H1 (cell line): ENCODE measurements around the gene MSN. TPM values are rescaled to one million over a fixed set of nuclear protein-coding genes. Genes with fewer than 3 reads are reported as not detected.

Experiments
- CTCF ChIA-PET: fragments of 300-600 bp; sonication (Branson Sonifier 250); formaldehyde crosslinking; loops from one replicate; lab custom pipeline; 2021; ENCODE audit not compliant: partially characterized antibody; lab: Charles Lee
- POLR2A ChIA-PET: fragments of 300-600 bp; sonication (Branson Sonifier 250); formaldehyde crosslinking; loops from one replicate; lab custom pipeline; 2021; ENCODE audit warnings: inconsistent platforms; ENCODE audit not compliant: partially characterized antibody; lab: Charles Lee
- DNase-seq, 2 experiments: peaks; one replicate each; pipeline versions ENCODE4 v3.0.0 to v3.0.0-alpha.2; 2010 to 2022; ENCODE audit warnings: low spot score in 2 of 2, low read depth in 1 of 2, mixed read lengths in 1 of 2
- FAIRE-seq: peaks from 2 replicates; lab custom pipeline; 2011; peaks lifted over from hg19 to GRCh38; lab: Jason Lieb, UNC
- H2AFZ ChIP-seq: 2 replicates; pipeline ENCODE4 v1.8.1; 2012; ENCODE audit warnings: low read length, inconsistent platforms
- H2AK5ac ChIP-seq: 2 replicates; pipeline ENCODE4 v1.6.1; 2013; ENCODE audit warnings: low read depth, low read length
- H2BK120ac ChIP-seq: replicated peaks from 2 replicates; pipeline ENCODE3; 2013; ENCODE audit warnings: low read depth, low read length, inconsistent platforms
- H2BK12ac ChIP-seq: 2 replicates; pipeline ENCODE4 v1.6.1; 2013; ENCODE audit warnings: low read depth, low read length
- H2BK15ac ChIP-seq: 2 replicates; pipeline ENCODE4 v1.6.1; 2013; ENCODE audit warnings: low read length
- H2BK20ac ChIP-seq: 2 replicates; pipeline ENCODE4 v1.6.1; 2013; ENCODE audit warnings: low read length
- H2BK5ac ChIP-seq: 2 replicates; pipeline ENCODE4 v1.6.1; 2013; ENCODE audit warnings: low read depth, low read length
- H3K14ac ChIP-seq: 2 replicates; pipeline ENCODE4 v1.6.1; 2013; ENCODE audit warnings: inconsistent platforms; ENCODE audit not compliant: insufficient read length
- H3K18ac ChIP-seq: 2 replicates; pipeline ENCODE4 v1.6.1; 2013; ENCODE audit warnings: low read length; ENCODE audit errors: extremely low read depth
- H3K23ac ChIP-seq: 2 replicates; pipeline ENCODE4 v1.6.1; 2013; ENCODE audit warnings: inconsistent platforms; ENCODE audit not compliant: insufficient read length
- H3K23me2 ChIP-seq: 2 replicates; pipeline ENCODE4 v1.6.1; 2013; ENCODE audit warnings: low read depth, low read length
- H3K27ac ChIP-seq: 2 replicates; pipeline ENCODE4 v1.6.1; 2011; ENCODE audit warnings: low read depth, low read length, inconsistent platforms
- H3K27me3 ChIP-seq, 4 experiments: replicated peaks in 1 of 4; 1 replicate in 1 of 4; 2 replicates in 3 of 4; pipeline versions ENCODE4 v1.6.1 to v1.8.1; 2011 to 2013; ENCODE audit warnings: low read length in 3 of 4, mild to moderate bottlenecking in 3 of 4, inconsistent platforms in 2 of 4, mixed read lengths in 2 of 4, moderate library complexity in 1 of 4; ENCODE audit not compliant: control insufficient read depth in 3 of 4, insufficient read depth in 3 of 4; ENCODE audit errors: extremely low read depth in 1 of 4
- H3K36me3 ChIP-seq, 4 experiments: 2 replicates each; pipeline versions ENCODE4 v1.6.1 to v1.8.1; 2011 to 2013; ENCODE audit warnings: mild to moderate bottlenecking in 4 of 4, low read length in 3 of 4, moderate library complexity in 2 of 4, control low read depth in 1 of 4, inconsistent platforms in 1 of 4; ENCODE audit not compliant: insufficient read depth in 4 of 4, control insufficient read depth in 2 of 4
- H3K4ac ChIP-seq: replicated peaks from 2 replicates; pipeline ENCODE3; 2013; ENCODE audit warnings: low read length, low read depth, mixed read lengths, inconsistent platforms; ENCODE audit not compliant: insufficient read length
- H3K4me1 ChIP-seq, 4 experiments: replicated peaks in 1 of 4; 1 replicate in 1 of 4; 2 replicates in 3 of 4; pipeline versions ENCODE4 v1.6.1 to v1.8.1; 2011 to 2013; ENCODE audit warnings: low read length in 3 of 4, inconsistent platforms in 2 of 4, mixed read lengths in 1 of 4; ENCODE audit not compliant: insufficient read depth in 4 of 4, control insufficient read depth in 3 of 4
- H3K4me2 ChIP-seq, 2 experiments: 2 replicates each; pipeline versions ENCODE4 v1.6.1 to v1.8.1; 2011 to 2013; ENCODE audit warnings: low read depth in 2 of 2, low read length in 2 of 2, control low read depth in 1 of 2, inconsistent platforms in 1 of 2, mild to moderate bottlenecking in 1 of 2; ENCODE audit not compliant: insufficient read depth in 1 of 2
- H3K4me3 ChIP-seq, 4 experiments: fragments of 200-600, 300-600 bp in 1 of 4; sonication (generic), shearing (Covaris generic), sonication (Bioruptor Twin) in 1 of 4; 2 replicates each; pipeline versions ENCODE4 v1.5.1 to v1.8.1; 2011 to 2016; ENCODE audit warnings: low read length in 4 of 4, low read depth in 3 of 4, control low read depth in 2 of 4, inconsistent platforms in 2 of 4, mild to moderate bottlenecking in 2 of 4, mixed read lengths in 1 of 4, moderate library complexity in 1 of 4; ENCODE audit not compliant: insufficient read depth in 2 of 4; ENCODE audit errors: extremely low read depth in 1 of 4
- H3K56ac ChIP-seq: replicated peaks from 2 replicates; pipeline ENCODE3; 2013; ENCODE audit warnings: low read depth, mild to moderate bottlenecking, mixed read lengths, low read length, inconsistent platforms; ENCODE audit not compliant: insufficient read length
- H3K79me1 ChIP-seq: 2 replicates; pipeline ENCODE4 v1.6.1; 2013; ENCODE audit warnings: low read depth, low read length, control low read depth
- H3K79me2 ChIP-seq, 2 experiments: 2 replicates each; pipeline versions ENCODE4 v1.6.1 to v1.8.1; 2012 to 2013; ENCODE audit warnings: low read length in 2 of 2, mild to moderate bottlenecking in 2 of 2, inconsistent platforms in 1 of 2; ENCODE audit not compliant: insufficient read depth in 2 of 2, control insufficient read depth in 1 of 2
- H3K9ac ChIP-seq, 4 experiments: replicated peaks in 1 of 4; 1 replicate in 1 of 4; 2 replicates in 3 of 4; pipeline versions ENCODE4 v1.6.1 to v1.8.1; 2011 to 2013; ENCODE audit warnings: low read depth in 3 of 4, low read length in 3 of 4, control low read depth in 2 of 4, mild to moderate bottlenecking in 2 of 4, moderate library complexity in 2 of 4, inconsistent platforms in 1 of 4; ENCODE audit errors: extremely low read depth in 1 of 4
- H3K9me3 ChIP-seq, 2 experiments: 2 replicates each; pipeline versions ENCODE4 v1.6.1 to v1.8.1; 2012 to 2013; ENCODE audit warnings: mild to moderate bottlenecking in 2 of 2, moderate library complexity in 2 of 2, control low read depth in 1 of 2, inconsistent platforms in 1 of 2, low read depth in 1 of 2, low read length in 1 of 2, mixed read lengths in 1 of 2; ENCODE audit not compliant: insufficient read depth in 2 of 2
- H4K20me1 ChIP-seq, 2 experiments: replicated peaks in 1 of 2; 2 replicates each; pipeline versions ENCODE3 to v1.8.1; 2011 to 2013; ENCODE audit warnings: inconsistent platforms in 2 of 2, low read length in 2 of 2, mild to moderate bottlenecking in 1 of 2; ENCODE audit not compliant: insufficient read depth in 2 of 2, control insufficient read depth in 1 of 2
- H4K5ac ChIP-seq: 2 replicates; pipeline ENCODE4 v1.6.1; 2013; ENCODE audit warnings: low read length, low read depth, mixed read lengths, inconsistent platforms; ENCODE audit not compliant: insufficient read length
- H4K8ac ChIP-seq: 2 replicates; pipeline ENCODE4 v1.8.0; 2013; ENCODE audit warnings: mild to moderate bottlenecking, moderate library complexity, low read length, inconsistent platforms; ENCODE audit not compliant: insufficient read depth; ENCODE audit errors: extremely low read depth
- H4K91ac ChIP-seq: replicated peaks from 2 replicates; pipeline ENCODE3; 2013; ENCODE audit warnings: low read length, mixed read lengths, inconsistent platforms; ENCODE audit not compliant: insufficient read length
- CBX5 ChIP-seq: fragments of 300-800, 300-1000 bp; sonication (generic); IDR thresholded peaks from 2 replicates; pipeline ENCODE4 v1.7.1; 2016; ENCODE audit warnings: antibody characterized with exemption, low read length, low read depth
- CBX8 ChIP-seq: fragments of 300-800, 300-1000 bp; sonication (generic); IDR thresholded peaks from 2 replicates; pipeline ENCODE4 v1.7.1; 2016; ENCODE audit warnings: low read depth, low read length, borderline replicate concordance
- CHD1 ChIP-seq: IDR thresholded peaks from 2 replicates; pipeline ENCODE4 v1.6.1; 2012; ENCODE audit warnings: low read depth, low read length, improper control_type of control experiment
- GABPA ChIP-seq: IDR thresholded peaks from 2 replicates; pipeline ENCODE4 v1.6.1; 2011; ENCODE audit warnings: mild to moderate bottlenecking, low read length, moderate library complexity, borderline replicate concordance; ENCODE audit not compliant: insufficient read depth
- HDAC2 ChIP-seq, 2 experiments: fragments of 300-600 bp in 1 of 2; sonication (generic) in 1 of 2; IDR thresholded peaks; 2 replicates each; pipeline ENCODE4 v1.6.1; 2011 to 2012; ENCODE audit warnings: low read depth in 2 of 2, low read length in 2 of 2, mild to moderate bottlenecking in 2 of 2, moderate library complexity in 2 of 2, borderline replicate concordance in 1 of 2, inconsistent platforms in 1 of 2
- RNF2 ChIP-seq: fragments of 200-900, 300-1000 bp; sonication (generic); IDR thresholded peaks from 2 replicates; pipeline ENCODE4 v1.7.1; 2016; ENCODE audit warnings: borderline replicate concordance, low read depth, mild to moderate bottlenecking, antibody characterized with exemption, low read length; ENCODE audit not compliant: poor library complexity, severe bottlenecking; ENCODE audit errors: missing control alignments
- RXRA ChIP-seq: IDR thresholded peaks from 2 replicates; pipeline ENCODE4 v1.6.1; 2011; ENCODE audit warnings: low read depth, mild to moderate bottlenecking, low read length, moderate library complexity; ENCODE audit not compliant: insufficient read depth
- SAP30 ChIP-seq: fragments of 300-600 bp; sonication (generic); IDR thresholded peaks from 2 replicates; pipeline ENCODE4 v1.7.1; 2012; ENCODE audit warnings: low read length, moderate library complexity, mild to moderate bottlenecking, inconsistent platforms; ENCODE audit not compliant: insufficient read depth, insufficient replicate concordance
- SIRT6 ChIP-seq: IDR thresholded peaks from one replicate; pipeline ENCODE4 v1.7.1; 2012; ENCODE audit warnings: low read length, inconsistent platforms
- SUZ12 ChIP-seq: fragments of 200-600 bp; sonication (generic); IDR thresholded peaks from 2 replicates; pipeline ENCODE4 v1.6.1; 2012; ENCODE audit warnings: mild to moderate bottlenecking, inconsistent platforms, low read length, moderate library complexity, mixed read lengths
- TCF12 ChIP-seq: IDR thresholded peaks from 2 replicates; pipeline ENCODE4 v1.6.1; 2011; ENCODE audit warnings: low read depth, mild to moderate bottlenecking, low read length
- WGBS, 2 experiments: shearing (Covaris generic) in 1 of 2; methylation state at CpG; one replicate each; pipeline versions ENCODE4 v1.1.6 to v1.1.7; 2013 to 2015; ENCODE audit warnings: low lambda C conversion rate in 2 of 2, mixed read lengths in 2 of 2, inconsistent platforms in 1 of 2, low coverage in 1 of 2, missing lambda C conversion rate in 1 of 2; ENCODE audit not compliant: insufficient replicate concordance in 2 of 2, insufficient coverage in 1 of 2, insufficient read length in 1 of 2; ENCODE audit errors: extremely low coverage in 1 of 2, missing lambda C conversion rate in 1 of 2; 5-methylcytosine and 5-hydroxymethylcytosine counted together
- polyA plus RNA-seq, 7 experiments: library from polyadenylated mRNA; depleted of rRNA in 3 of 7; stranded (reverse) in 5 of 7; unstranded in 2 of 7; fragments of >200 nt in 5 of 7; fragments of 200-250 nt in 2 of 7; gene quantifications; 1 replicate in 5 of 7; 2 replicates in 1 of 7; 4 replicates in 1 of 7; pipeline versions ENCODE4 v1.2.1 to v1.2.3, GENCODE V29; 2011 to 2013; ENCODE audit warnings: missing spikeins in 2 of 7, mixed read lengths in 2 of 7
- total RNA-seq: library from RNA; stranded (reverse); fragmentation: NEBNext Ultra II Directional; extraction: Animal tissue kit (Norgen Biotek cat#: 25700); gene quantifications from 2 replicates; pipeline ENCODE4 v1.2.1, GENCODE V29; 2021
- TF ChIP-seq, protein P1 (sequence below): IDR thresholded peaks from 2 replicates; pipeline ENCODE4 v1.6.1; 2012; ENCODE audit warnings: inconsistent platforms

Gene MSN
- total and polyA plus RNA-seq, 2 of the 8 experiments (the other 6 are each of a cell fraction or from before 2014, with no cell fraction given) = 112 to 133 TPM

- no peaks in the 10 kb centered on the region for H3K23me2 ChIP-seq
- H2AFZ ChIP-seq = no peak overlapping the region
- no peak overlapping the region for H3K18ac ChIP-seq
- H2BK15ac ChIP-seq = no peak overlapping the region
- ChIA-PET CTCF (interaction anchor here (0.7 to 1.5 kb wide), 3 partner anchors 23 to 121 kb away, joined by 3 to 4 read pairs (median 3); no protein-coding TSS in a partner anchor), POLR2A (interaction anchor here (1.5 kb wide), 1 partner anchor 34 kb away, joined by 3 read pairs; no protein-coding TSS in a partner anchor)
- H2BK120ac ChIP-seq = no peak overlapping the region
- no peak overlapping the region for H4K5ac ChIP-seq
- DNase-seq = no peak
- no peaks in the 10 kb centered on the region for H3K9me3 ChIP-seq
- no peak overlapping the region for H3K27ac ChIP-seq
- TF ChIP-seq HDAC2 (IDR thresholded peaks at IDR 0.05; ENCODE audit: borderline replicate concordance in 1 of 2, low read depth in 2 of 2, low read length in 2 of 2) = no peak
- no peak for TF ChIP-seq GABPA
- TF ChIP-seq CHD1 = no peak
- no peak for TF ChIP-seq TCF12
- TF ChIP-seq, protein P1, sequence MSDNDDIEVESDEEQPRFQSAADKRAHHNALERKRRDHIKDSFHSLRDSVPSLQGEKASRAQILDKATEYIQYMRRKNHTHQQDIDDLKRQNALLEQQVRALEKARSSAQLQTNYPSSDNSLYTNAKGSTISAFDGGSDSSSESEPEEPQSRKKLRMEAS = no peak
- no peak for TF ChIP-seq RNF2
- no peak for TF ChIP-seq SUZ12
- no peak for TF ChIP-seq SAP30
- TF ChIP-seq CBX8 = no peak
- TF ChIP-seq RXRA = no peak
- no peak for TF ChIP-seq CBX5
- no peak for TF ChIP-seq SIRT6
- H3K4me3 ChIP-seq = no peak overlapping the region
- no peak for FAIRE-seq
- no peak overlapping the region for H3K56ac ChIP-seq
- no peaks in the 10 kb centered on the region for H3K27me3 ChIP-seq
- H3K9ac ChIP-seq = no peak overlapping the region
- H2AK5ac ChIP-seq = no peak overlapping the region
- H2BK20ac ChIP-seq = no peak overlapping the region
- H4K8ac ChIP-seq = no peak overlapping the region
- no peaks in the 10 kb centered on the region; the same call in 1 of the 2 replicates for H3K79me1 ChIP-seq
- no peak overlapping the region for H4K91ac ChIP-seq
- no peaks in the 10 kb centered on the region for H3K36me3 ChIP-seq
- 95% methylated on average over 2 of the region's 2 CpGs; no CpG with 5 or more reads in 1 of the 2 experiments for WGBS, 2 experiments
- no peak overlapping the region for H3K23ac ChIP-seq
- peaks cover 0 to 3% (median 0%) of the 10 kb centered on the region in 4 experiments; a peak in 2 of 7 replicates for H3K4me1 ChIP-seq
- peaks cover 0 to 5% of the 10 kb centered on the region in 2 experiments for H4K20me1 ChIP-seq
- H3K4me2 ChIP-seq = no peak overlapping the region
- H3K4ac ChIP-seq = no peak overlapping the region
- H3K79me2 ChIP-seq = peaks cover 0 to 18% of the 10 kb centered on the region in 2 experiments; a peak in 2 of 4 replicates
- H2BK5ac ChIP-seq = no peak overlapping the region
- H2BK12ac ChIP-seq = no peak overlapping the region
- no peak overlapping the region for H3K14ac ChIP-seq
Measured at GRCh38 chrX:65702956-65703355, 35.5 kb downstream of the MSN start.
